Fibroblast of pulmonary artery (primary cell): ENCODE measurements around the gene CACTIN.
"Not testable (repeated sequence)": the region's sequence is repeated elsewhere in the genome, so short reads cannot be mapped to it uniquely, and the experiment has no call there.

ENCODE experiments used
- DNase-seq: peaks from one replicate; pipeline ENCODE4 v3.0.0-alpha.2; 2010; ENCODE audit warnings: low read depth
- H3K4me3 ChIP-seq: replicated peaks from 2 replicates; pipeline ENCODE4 v1.5.1; 2011; ENCODE audit warnings: low read depth, mild to moderate bottlenecking, control low read depth, low read length, moderate library complexity
- CTCF ChIP-seq: IDR thresholded peaks from 2 replicates; pipeline ENCODE4 v1.5.1; 2011; ENCODE audit warnings: mild to moderate bottlenecking, control low read depth, low read length, inconsistent platforms; ENCODE audit errors: missing control alignments

CACTIN gene

GRCh38 chr19:3570606-3571011 is 56.0 kb downstream of the CACTIN start:
- no peak for TF ChIP-seq CTCF
- DNase-seq: no peak
- H3K4me3 ChIP-seq: no peak overlapping the region

GRCh38 chr19:3570042-3570441 is 56.5 kb downstream of the CACTIN start:
- not testable (repeated sequence) for DNase-seq

GRCh38 chr19:3565139-3565538 is 61.5 kb downstream of the CACTIN start:
- DNase-seq: no peak
- no peak overlapping the region for H3K4me3 ChIP-seq
- TF ChIP-seq CTCF: no peak

More at GRCh38 chr19:3570042-3570441, 56.5 kb downstream of the CACTIN start:
- H3K4me3 ChIP-seq: not testable (repeated sequence)

GRCh38 chr19:3563709-3564524 is 62.7 kb downstream of the CACTIN start:
- no peak for TF ChIP-seq CTCF
- DNase-seq: no peak
- no peak overlapping the region for H3K4me3 ChIP-seq
